DND-41 (cell line): ENCODE results near the gene PMEPA1.

Experiments
- ATAC-seq: fragments of 200-7000 bp; cut with Tn5 transposase; 3 replicates; pipeline ENCODE4 v1.9.1; 2021; ENCODE audit warnings: low read depth; ENCODE audit not compliant: insufficient read depth
- DNase-seq: peaks from one replicate; pipeline ENCODE4 v3.0.0-alpha.2; 2020
- H2AFZ ChIP-seq: 2 replicates; pipeline ENCODE4 v1.6.0; 2012; ENCODE audit warnings: low read depth, low read length
- H3K27ac ChIP-seq: 2 replicates; pipeline ENCODE4 v1.5.1; 2012; ENCODE audit warnings: low read length, inconsistent platforms
- H3K27me3 ChIP-seq: fragments of 200-600 bp; sonication (generic); 2 replicates; pipeline ENCODE4 v1.6.0; 2012; ENCODE audit warnings: low read length, mild to moderate bottlenecking, inconsistent platforms; ENCODE audit not compliant: insufficient read depth, poor library complexity
- H3K36me3 ChIP-seq: 2 replicates; pipeline ENCODE4 v1.5.1; 2012; ENCODE audit warnings: low read length, inconsistent platforms; ENCODE audit not compliant: insufficient read depth
- H3K4me1 ChIP-seq: 2 replicates; pipeline ENCODE4 v1.5.1; 2012; ENCODE audit warnings: mild to moderate bottlenecking, low read length; ENCODE audit not compliant: insufficient read depth
- H3K4me2 ChIP-seq: 2 replicates; pipeline ENCODE4 v1.6.0; 2012; ENCODE audit warnings: mild to moderate bottlenecking, moderate library complexity, low read length, inconsistent platforms; ENCODE audit not compliant: insufficient read depth
- H3K4me3 ChIP-seq, 2 experiments: fragments of 200-600 bp in 1 of 2; shearing (Covaris generic) in 1 of 2; 2 replicates each; pipeline ENCODE4 v1.5.1; 2012 to 2016; ENCODE audit warnings: inconsistent platforms in 2 of 2, low read length in 2 of 2, mild to moderate bottlenecking in 2 of 2, low read depth in 1 of 2, moderate library complexity in 1 of 2
- H3K79me2 ChIP-seq: 2 replicates; pipeline ENCODE4 v1.6.0; 2012; ENCODE audit warnings: low read length, inconsistent platforms; ENCODE audit not compliant: insufficient read depth
- H3K9ac ChIP-seq: 2 replicates; pipeline ENCODE4 v1.6.0; 2012; ENCODE audit warnings: low read depth, mild to moderate bottlenecking, inconsistent platforms, low read length, moderate library complexity
- H3K9me3 ChIP-seq: 2 replicates; pipeline ENCODE4 v1.5.1; 2012; ENCODE audit warnings: low read length, moderate library complexity, mild to moderate bottlenecking, inconsistent platforms; ENCODE audit not compliant: insufficient read depth, severe bottlenecking
- H4K20me1 ChIP-seq: 2 replicates; pipeline ENCODE4 v1.6.0; 2012; ENCODE audit warnings: low read length; ENCODE audit not compliant: insufficient read depth
- EZH2 ChIP-seq: IDR thresholded peaks from 3 replicates; pipeline ENCODE4 v1.6.1; 2012; ENCODE audit warnings: borderline replicate concordance, low read depth, mild to moderate bottlenecking, moderate library complexity, low read length, inconsistent platforms; ENCODE audit not compliant: severe bottlenecking
- TF ChIP-seq, protein P1 (sequence below): IDR thresholded peaks from 2 replicates; pipeline ENCODE4 v1.5.1; 2012; ENCODE audit warnings: borderline replicate concordance, low read length, moderate library complexity, mild to moderate bottlenecking; ENCODE audit not compliant: poor library complexity, severe bottlenecking; ENCODE audit errors: extremely low read depth

The PMEPA1 gene

DNA sequence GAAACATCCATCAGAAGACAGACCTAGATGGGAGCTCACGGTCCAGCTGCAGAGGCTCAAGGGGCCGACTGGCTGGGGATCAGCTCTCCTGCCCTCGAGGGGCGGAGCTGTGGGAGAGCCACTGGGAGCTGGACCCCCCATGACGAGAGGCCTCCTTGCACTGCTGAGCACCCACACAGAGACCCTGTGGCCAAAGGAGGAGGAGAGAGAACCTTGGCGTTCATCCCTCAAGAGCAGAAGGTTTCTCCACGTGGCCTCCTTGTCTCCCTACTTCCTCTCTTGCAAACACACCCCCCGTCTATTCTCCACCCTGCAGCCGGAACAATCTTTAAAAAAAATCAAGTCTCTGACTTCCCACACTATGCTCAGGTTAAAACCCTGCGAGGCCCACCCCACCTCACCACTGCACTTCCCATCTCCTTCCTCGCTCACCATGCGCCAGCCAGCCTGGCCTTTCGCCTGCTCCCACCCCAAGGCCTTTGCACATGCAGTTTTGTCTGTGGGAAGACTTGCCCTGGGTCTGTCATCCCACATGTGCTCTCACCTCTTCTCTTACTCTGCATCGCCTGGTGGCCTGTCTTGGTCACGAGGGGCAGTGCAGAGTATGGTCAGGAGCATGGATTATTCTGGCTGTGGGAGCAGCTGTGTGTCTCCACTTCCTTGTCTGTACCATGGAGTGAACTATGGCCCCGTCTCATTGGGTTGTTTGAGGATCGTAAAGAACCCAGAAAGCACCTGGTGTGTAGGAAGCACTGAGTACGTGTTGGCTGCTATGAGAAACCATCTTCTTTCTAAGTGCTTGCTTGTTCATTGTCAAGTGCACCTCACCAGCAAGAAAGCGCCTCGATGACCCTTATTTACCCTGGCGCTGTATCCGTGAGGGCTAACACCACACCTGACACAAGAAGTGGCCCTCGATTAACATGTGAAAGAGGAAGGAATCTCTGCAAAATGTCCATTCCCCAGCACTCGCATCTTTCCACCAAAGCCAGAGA, 32.9 kb downstream of the PMEPA1 start:
- Histone ChIP-seq H3K4me3 (no peak overlapping the region), H3K4me1 (no peaks in the 10 kb centered on the region), H3K9me3 (no peaks in the 10 kb centered on the region), H3K4me2 (no peak overlapping the region), H3K36me3 (no peaks in the 10 kb centered on the region), H4K20me1 (peaks cover 33% of the 10 kb centered on the region), H3K9ac (no peak overlapping the region), H3K27me3 (peaks cover 42% of the 10 kb centered on the region), H3K79me2 (no peaks in the 10 kb centered on the region), H3K27ac (no peak overlapping the region), H2AFZ (no peak overlapping the region)
- ATAC-seq (no peak), DNase-seq (no peak)
- no peak for TF ChIP-seq EZH2
- TF ChIP-seq, protein P1, sequence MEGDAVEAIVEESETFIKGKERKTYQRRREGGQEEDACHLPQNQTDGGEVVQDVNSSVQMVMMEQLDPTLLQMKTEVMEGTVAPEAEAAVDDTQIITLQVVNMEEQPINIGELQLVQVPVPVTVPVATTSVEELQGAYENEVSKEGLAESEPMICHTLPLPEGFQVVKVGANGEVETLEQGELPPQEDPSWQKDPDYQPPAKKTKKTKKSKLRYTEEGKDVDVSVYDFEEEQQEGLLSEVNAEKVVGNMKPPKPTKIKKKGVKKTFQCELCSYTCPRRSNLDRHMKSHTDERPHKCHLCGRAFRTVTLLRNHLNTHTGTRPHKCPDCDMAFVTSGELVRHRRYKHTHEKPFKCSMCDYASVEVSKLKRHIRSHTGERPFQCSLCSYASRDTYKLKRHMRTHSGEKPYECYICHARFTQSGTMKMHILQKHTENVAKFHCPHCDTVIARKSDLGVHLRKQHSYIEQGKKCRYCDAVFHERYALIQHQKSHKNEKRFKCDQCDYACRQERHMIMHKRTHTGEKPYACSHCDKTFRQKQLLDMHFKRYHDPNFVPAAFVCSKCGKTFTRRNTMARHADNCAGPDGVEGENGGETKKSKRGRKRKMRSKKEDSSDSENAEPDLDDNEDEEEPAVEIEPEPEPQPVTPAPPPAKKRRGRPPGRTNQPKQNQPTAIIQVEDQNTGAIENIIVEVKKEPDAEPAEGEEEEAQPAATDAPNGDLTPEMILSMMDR: no peak

DNA sequence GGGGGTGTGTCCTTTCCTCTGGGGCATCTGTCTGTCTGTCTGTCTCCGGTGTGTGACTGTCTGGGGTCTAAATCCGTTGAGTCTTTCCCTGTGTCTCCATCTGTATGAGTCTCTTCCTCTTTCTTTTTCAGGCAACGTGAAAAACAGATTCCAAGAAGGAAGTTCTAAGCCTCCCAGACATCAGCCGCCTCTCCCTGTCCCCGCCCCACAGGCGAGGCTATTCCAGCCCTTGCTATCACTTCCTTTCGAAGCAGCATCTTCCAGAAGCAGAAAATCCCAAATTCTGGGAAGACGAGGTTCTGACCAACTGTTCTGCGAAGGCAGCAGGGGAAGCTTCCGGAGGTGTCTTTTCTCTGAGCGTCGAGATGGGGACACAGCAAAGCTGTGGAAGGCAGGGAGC, 34.0 kb downstream of the PMEPA1 start:
- Histone ChIP-seq H3K9me3 (no peaks in the 10 kb centered on the region), H3K9ac (no peak overlapping the region), H3K4me1 (no peaks in the 10 kb centered on the region), H3K27me3 (peaks cover 37% of the 10 kb centered on the region), H3K4me3 (no peak overlapping the region), H2AFZ (no peak overlapping the region), H4K20me1 (peaks cover 26% of the 10 kb centered on the region), H3K79me2 (no peaks in the 10 kb centered on the region), H3K36me3 (no peaks in the 10 kb centered on the region), H3K4me2 (no peak overlapping the region), H3K27ac (no peak overlapping the region)
- ATAC-seq (no peak), DNase-seq (no peak)
- TF ChIP-seq EZH2: no peak
- TF ChIP-seq, protein P1: no peak

DNA sequence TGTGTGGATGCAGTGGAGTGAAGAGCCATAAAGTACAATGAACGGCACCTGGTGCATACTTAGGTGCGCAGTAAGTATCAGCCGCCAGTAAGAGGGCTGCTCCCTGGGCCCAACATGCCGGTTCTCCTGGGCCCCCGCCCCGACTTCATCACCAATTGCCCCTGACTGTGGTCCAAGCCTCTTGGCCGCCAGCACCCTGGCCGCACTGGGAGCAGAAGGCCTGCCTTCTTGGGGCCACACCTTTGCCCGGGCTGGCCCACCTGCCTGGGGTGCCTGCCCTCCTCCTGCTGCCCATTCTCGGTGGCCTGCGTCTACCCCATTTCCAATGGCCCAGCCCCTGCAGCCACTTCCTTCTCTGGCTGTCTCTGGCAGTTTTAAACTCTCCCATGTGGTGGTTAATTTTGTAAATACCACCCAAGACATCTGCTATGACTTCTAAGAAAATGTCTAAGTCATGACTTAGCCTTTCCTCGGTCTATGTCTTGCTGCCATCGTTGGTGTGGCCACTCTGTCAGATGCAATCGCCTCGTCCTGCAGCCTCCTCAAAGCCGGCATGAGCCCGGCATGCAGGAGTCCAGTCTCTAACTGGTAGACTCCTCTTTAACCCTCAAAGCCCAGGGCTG, 36.8 kb downstream of the PMEPA1 start:
- H3K4me1 ChIP-seq: no peaks in the 10 kb centered on the region
- H3K4me2 ChIP-seq: no peak overlapping the region
- no peak overlapping the region for H3K9ac ChIP-seq
- peaks cover 20% of the 10 kb centered on the region for H3K27me3 ChIP-seq
- TF ChIP-seq, protein P1: no peak
- TF ChIP-seq EZH2: no peak
- no peaks in the 10 kb centered on the region for H3K9me3 ChIP-seq
- H3K79me2 ChIP-seq: no peaks in the 10 kb centered on the region
- H3K36me3 ChIP-seq: no peaks in the 10 kb centered on the region
- H3K27ac ChIP-seq: no peak overlapping the region
- H3K4me3 ChIP-seq: no peak overlapping the region
- no peak for ATAC-seq
- peaks cover 21% of the 10 kb centered on the region for H4K20me1 ChIP-seq
- DNase-seq: no peak
- no peak overlapping the region for H2AFZ ChIP-seq
